ENCODE measurements around the gene KAZN.
A peak's percentile ranks its signal among the peaks of the same experiment; 100 is the strongest.

The KAZN gene

GRCh38 chr1:14768582-14769304 is 170.3 kb downstream of the KAZN start (continued):
- no peak for TF ChIP-seq ZNF423 (tag by site-specific recombination; IDR thresholded peaks at IDR 0.05)
- no peak for TF ChIP-seq ZNF621 (tag by site-specific recombination; IDR thresholded peaks at IDR 0.05)

- no peak overlapping the region for H3K27ac ChIP-seq (ENCODE audit: extremely low read depth, low read depth, low read length)
Observed at GRCh38 chr1:14769486-14770274, 171.2 kb downstream of the KAZN start.

GRCh38 chr1:14773396-14774025 is 175.0 kb downstream of the KAZN start:
- Histone ChIP-seq H3K36me3 (ENCODE audit: control insufficient read depth in 2 of 2, insufficient read depth in 1 of 2, low read length in 2 of 2) (no peaks in the 10 kb centered on the region), H3K27ac (ENCODE audit: extremely low read depth, low read depth, low read length) (no peak overlapping the region), H3K9me3 (ENCODE audit: control insufficient read depth, insufficient read depth, low read depth, low read length) (no peaks in the 10 kb centered on the region), H3K4me3 (ENCODE audit: low read depth, low read length) (no peak overlapping the region), H3K4me1 (ENCODE audit: control insufficient read depth, insufficient read depth, low read length) (no peaks in the 10 kb centered on the region)
- ChIA-PET CTCF (no interaction called here), POLR2A (no interaction called here)
- TF ChIP-seq ZNF146 (tag by site-specific recombination; IDR thresholded peaks at IDR 0.05) = no peak
- TF ChIP-seq REPIN1 (tag by site-specific recombination; IDR thresholded peaks at IDR 0.05; ENCODE audit: low read depth) = no peak
- no peak for TF ChIP-seq PATZ1 (tag by site-specific recombination; IDR thresholded peaks at IDR 0.05)
- no peak for TF ChIP-seq FEZF1 (tag by site-specific recombination; IDR thresholded peaks at IDR 0.05)
- TF ChIP-seq KLF8 (tag by site-specific recombination; IDR thresholded peaks at IDR 0.05) = no peak
- no peak for TF ChIP-seq ZBTB48 (tag by site-specific recombination; IDR thresholded peaks at IDR 0.05)
- no peak for TF ChIP-seq ZIC2 (tag by site-specific recombination; IDR thresholded peaks at IDR 0.05)
- no peak for TF ChIP-seq ZNF747 (tag by site-specific recombination; IDR thresholded peaks at IDR 0.05)
- no peak for TF ChIP-seq TSHZ1 (tag by site-specific recombination; IDR thresholded peaks at IDR 0.05; ENCODE audit: borderline replicate concordance)
- no peak for TF ChIP-seq ZNF449 (tag by site-specific recombination; IDR thresholded peaks at IDR 0.05)
- no peak for TF ChIP-seq ZNF211 (tag by site-specific recombination; IDR thresholded peaks at IDR 0.05; ENCODE audit: low read depth)
- no peak for TF ChIP-seq ZSCAN30 (tag by site-specific recombination; IDR thresholded peaks at IDR 0.05)
- TF ChIP-seq GFI1B (tag by site-specific recombination; IDR thresholded peaks at IDR 0.05) = no peak
- no peak for TF ChIP-seq ZNF610 (tag by site-specific recombination; IDR thresholded peaks at IDR 0.05; ENCODE audit: borderline replicate concordance)
- TF ChIP-seq ZNF777 (tag by site-specific recombination; IDR thresholded peaks at IDR 0.05; ENCODE audit: borderline replicate concordance) = no peak

More at GRCh38 chr1:14769486-14770274, 171.2 kb downstream of the KAZN start:
- Histone ChIP-seq H3K4me1 (ENCODE audit: control insufficient read depth, insufficient read depth, low read length) (no peaks in the 10 kb centered on the region), H3K36me3 (ENCODE audit: control insufficient read depth in 2 of 2, insufficient read depth in 1 of 2, low read length in 2 of 2) (no peaks in the 10 kb centered on the region), H3K4me3 (ENCODE audit: low read depth, low read length) (no peak overlapping the region), H3K9me3 (ENCODE audit: control insufficient read depth, insufficient read depth, low read depth, low read length) (no peaks in the 10 kb centered on the region)
- CTCF ChIA-PET = interaction anchor here (0.8 to 4.5 kb wide), 2 partner anchors 9 to 17 kb away, joined by 4 to 24 read pairs; no protein-coding TSS in a partner anchor
- POLR2A ChIA-PET = no interaction called here
- TF ChIP-seq ZNF623 (tag by site-specific recombination; IDR thresholded peaks at IDR 0.05) = peak; percentile 81
- no peak for TF ChIP-seq SALL2 (tag by site-specific recombination; IDR thresholded peaks at IDR 0.05; ENCODE audit: borderline replicate concordance)

Measured in HEK293 (cell line).